HG02678 (cell line): Measurements from ENCODE around the gene C22orf31.
"Not testable (repeated sequence)": the region's sequence is repeated elsewhere in the genome, so short reads cannot be mapped to it uniquely, and the experiment has no call there.

Source experiments
- ATAC-seq: cut with Tn5 transposase; IDR thresholded peaks from one replicate; pipeline ENCODE4 v1.9.1; 2021; ENCODE audit warnings: mild to moderate bottlenecking, moderate library complexity; ENCODE audit not compliant: unreplicated experiment

Gene C22orf31

DNA sequence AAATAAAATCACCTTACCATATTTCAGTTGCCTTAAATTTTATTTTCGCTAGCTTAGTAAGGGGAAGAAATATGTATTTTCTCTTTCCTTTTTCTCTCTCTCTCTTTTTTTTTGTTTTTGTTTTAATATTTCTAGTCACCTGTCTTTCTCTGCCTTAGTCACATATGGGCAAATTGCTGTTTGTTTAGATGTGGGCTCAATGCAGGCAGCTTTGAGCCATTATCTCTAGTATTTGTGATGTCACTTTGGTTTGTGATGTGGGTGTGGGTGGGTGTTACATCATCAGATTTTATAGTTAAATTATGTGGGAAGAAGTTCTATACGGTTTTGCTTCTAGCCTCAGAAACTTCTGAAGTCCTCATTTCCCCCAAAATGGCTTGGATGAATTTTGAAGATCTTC lies at the start of gene C22orf31:
Gene C22orf31, minus strand, starts transcription at position 59 of the 400 bp plus-strand sequence. Its CDS starts 39 bp downstream, at position 20.
- ATAC-seq, result no peak

- no peak for ATAC-seq
Measured at GRCh38 chr22:29110946-29111345, 49.3 kb upstream of the C22orf31 start.

DNA sequence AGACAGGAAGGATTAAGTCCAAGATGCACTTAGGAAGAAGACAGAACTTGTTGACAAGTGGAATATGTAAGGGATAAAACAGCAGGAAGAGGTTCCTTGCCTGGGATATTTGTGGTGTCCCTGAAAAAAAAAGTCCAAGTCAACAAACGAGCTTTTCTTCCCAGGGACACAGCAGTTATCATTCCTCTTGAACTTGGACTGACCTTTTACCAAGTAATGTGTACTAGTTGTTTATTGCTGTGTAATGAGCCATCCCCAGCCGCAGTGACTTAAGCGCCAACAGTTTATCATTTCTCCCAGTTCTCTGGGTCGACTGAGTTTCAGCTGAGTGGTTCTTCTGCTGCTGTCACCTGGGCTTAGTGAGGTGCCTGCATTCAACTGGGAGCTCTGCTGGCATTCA lies 48.2 kb upstream of the C22orf31 start:
- ATAC-seq, result no peak

DNA sequence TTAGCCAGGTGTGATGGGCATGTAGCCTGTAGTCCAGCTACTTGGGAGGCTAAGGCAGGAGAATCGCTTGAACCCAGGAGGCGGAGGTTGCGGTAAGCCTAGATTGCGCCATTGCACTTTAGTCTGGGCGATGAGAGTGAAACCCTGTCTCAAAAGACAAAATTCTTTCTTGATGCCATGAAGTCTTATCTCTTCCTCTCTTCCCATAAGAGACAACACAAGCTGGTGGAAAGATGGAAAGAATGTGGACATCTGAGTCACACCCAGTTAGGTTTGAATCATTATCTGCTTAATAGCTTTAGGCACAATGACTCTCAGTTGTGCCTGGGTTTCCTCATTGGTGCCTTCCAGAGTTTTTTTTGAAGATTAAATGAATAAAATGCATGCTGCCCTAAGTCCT lies 46.5 kb upstream of the C22orf31 start:
- ATAC-seq, result no peak

DNA sequence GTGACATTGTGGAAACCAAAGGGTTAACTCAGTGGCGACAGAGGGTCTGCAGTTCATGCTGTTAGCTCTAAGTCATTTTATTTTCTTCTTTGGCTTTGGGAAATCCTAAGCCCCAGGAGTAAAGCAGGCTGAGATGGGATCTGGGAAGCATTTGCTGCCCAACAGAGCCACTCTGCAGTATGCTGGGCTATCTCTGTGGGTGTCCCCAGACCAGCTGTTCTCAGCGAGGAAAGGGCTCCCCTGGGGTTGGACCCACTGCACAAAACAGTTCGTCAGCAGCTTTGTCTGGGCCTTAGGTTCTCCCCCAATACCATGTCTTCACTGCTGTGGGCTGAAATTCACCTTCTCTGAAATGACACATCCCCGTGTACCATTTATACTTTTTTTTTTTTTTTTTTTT lies 45.2 kb upstream of the C22orf31 start:
- no peak for ATAC-seq

DNA sequence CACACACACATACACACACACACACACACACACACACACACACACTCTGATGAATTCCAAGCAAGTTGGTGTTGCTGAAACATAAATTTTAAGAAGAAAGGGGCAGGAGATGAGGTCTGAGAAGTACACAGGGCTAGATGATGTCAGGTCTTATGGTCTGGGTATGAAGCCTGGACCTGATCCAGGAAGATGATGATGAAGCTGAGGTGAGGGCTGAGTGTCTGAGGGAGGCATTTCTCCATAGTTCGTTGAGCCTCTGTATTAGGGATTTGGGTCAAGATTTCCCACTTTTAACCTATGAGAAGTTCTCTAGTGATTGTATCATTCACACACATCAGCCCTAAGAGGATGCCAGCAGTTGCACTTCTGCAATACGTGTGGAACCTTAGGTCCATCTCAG lies 43.8 kb upstream of the C22orf31 start:
- ATAC-seq, result no peak

- ATAC-seq, result no peak
Measured at GRCh38 chr22:29103121-29103520, 41.5 kb upstream of the C22orf31 start.

GRCh38 chr22:29102300-29102699 lies 40.7 kb upstream of the C22orf31 start:
- no peak for ATAC-seq

DNA sequence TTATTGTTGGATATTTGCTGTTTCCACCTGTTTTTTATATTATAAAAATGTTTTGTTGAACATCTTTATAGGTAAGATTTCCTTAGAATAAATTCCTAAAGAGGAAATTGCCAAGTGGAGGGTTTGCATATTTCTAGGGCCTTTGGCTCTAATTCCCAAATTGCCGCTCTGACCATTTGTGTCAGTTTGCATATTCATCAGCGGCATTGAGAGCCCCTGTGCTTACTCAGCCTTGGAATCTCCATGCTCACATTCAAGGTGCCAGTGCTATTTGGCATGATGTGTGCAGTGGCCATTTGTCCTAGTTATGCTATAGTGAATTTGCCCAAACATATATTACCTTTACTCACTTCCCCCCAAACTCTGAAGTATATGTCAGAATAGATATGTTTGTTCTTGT lies 36.7 kb upstream of the C22orf31 start:
- no peak for ATAC-seq

- no peak for ATAC-seq
Measured at GRCh38 chr22:29096736-29097669, 35.4 kb upstream of the C22orf31 start.

DNA sequence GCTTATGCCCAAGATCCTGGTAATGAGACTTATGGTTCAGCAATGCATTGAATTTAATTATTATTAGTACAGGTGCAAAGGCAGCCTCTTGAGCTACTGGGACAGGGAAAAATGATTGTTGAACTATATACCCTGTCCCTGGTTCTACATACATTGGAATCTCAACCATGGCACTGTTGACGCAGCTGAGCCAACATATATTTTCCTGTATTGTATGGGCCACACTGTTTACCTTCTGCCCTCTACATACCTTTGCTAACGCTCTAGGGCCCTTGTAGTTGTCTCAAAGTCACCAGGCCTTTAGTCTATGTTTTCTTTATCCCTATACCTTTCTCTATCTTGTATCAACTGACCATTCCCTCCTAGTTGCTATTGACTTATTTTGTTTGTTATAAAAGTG lies 33.8 kb upstream of the C22orf31 start:
- ATAC-seq, result no peak

GRCh38 chr22:29093501-29094300 lies 32.1 kb upstream of the C22orf31 start:
- no peak for ATAC-seq

DNA sequence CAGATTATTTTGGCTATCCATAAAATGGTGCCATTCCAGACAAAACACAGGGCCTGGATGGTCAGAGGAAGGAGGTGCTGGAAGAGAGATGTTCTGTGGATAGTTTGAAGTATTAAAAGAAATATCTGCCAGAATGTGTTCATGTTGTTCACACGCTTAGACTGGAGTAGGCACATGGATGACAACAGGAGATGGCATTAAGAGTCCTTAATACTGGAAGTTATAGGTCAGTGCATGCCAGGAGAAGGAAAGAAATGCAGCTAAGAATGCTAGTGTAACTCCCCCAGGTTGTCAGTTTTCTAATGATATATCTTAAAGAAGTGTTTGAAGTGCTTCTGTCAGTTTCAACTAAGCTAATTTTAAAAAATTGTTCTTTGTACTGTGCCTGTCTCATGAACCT lies 31.4 kb upstream of the C22orf31 start:
- no peak for ATAC-seq

- ATAC-seq, result no peak
Measured at GRCh38 chr22:29092243-29092642, 30.6 kb upstream of the C22orf31 start.

DNA sequence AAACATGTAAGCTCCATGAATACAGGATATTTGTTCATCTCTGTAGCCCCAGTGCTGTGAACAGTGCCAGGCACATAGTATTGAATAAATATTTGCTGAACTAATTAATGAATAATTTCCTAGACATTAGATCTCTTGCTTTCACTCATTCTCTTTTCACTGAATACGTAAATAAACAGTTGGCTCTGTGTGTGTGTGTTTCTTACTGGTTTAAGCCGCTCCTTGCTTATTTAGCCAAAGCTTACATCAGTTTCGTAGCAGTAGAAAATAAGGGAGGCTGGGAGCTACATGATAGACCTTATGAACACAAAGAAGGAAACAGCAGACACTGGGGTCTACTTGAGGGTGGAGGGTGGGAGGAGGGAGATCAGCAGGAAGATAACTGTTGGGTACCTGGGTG lies 28.4 kb upstream of the C22orf31 start:
- no peak for ATAC-seq

DNA sequence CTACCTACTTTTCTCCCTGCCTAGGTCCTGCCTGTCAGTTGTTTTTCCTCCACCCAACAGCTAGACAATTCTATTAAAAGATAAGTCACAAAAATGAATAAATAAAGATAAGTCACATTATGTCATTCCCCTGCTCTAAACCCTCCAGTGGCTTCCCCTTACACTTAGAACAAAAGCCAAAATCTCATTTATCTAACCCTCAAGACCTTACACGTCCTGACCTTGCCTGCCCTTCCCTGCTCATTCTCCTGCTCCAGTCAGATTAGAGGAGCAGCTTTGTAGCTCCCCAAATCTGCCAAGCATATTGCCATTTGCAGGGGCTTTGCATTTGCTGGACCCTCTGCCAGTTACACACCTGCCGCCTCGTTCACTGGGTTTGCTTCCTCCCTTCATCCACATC lies 27.9 kb upstream of the C22orf31 start:
- ATAC-seq, result no peak

DNA sequence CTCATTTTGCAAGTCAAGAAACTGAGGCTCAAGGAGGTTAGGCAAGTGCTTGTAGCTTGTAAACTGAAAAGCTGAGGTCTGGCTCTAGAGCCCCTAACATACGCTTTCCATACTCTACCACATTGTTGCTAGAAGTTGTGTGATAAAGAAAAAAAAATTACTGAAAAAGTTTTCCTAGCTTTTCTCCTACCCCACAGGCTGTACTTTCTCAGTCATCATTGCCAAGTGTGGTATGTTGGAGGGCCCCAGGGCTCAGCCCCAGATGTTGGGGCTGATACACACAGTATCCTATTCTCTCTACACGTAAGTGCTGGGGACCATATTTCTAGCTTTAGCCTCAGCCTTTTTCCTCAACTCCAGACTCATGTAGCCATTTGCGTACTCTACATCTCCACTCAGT lies 27.2 kb upstream of the C22orf31 start:
- ATAC-seq, result no peak

- no peak for ATAC-seq
Measured at GRCh38 chr22:29087012-29087411, 25.4 kb upstream of the C22orf31 start.

- no peak for ATAC-seq
Measured at GRCh38 chr22:29083933-29084591, 22.4 kb upstream of the C22orf31 start.

GRCh38 chr22:29083576-29083932 lies 21.9 kb upstream of the C22orf31 start:
- not testable (repeated sequence) for ATAC-seq

GRCh38 chr22:29082826-29083545 lies 21.4 kb upstream of the C22orf31 start:
- ATAC-seq, result no peak
